Retinal pigment epithelial cell (primary cell): ENCODE measurements around the gene SEC61B.

Experiments
- DNase-seq: peaks from one replicate; pipeline ENCODE4 v3.0.0-alpha.2; 2010; ENCODE audit warnings: low read depth
- H3K4me3 ChIP-seq: 2 replicates; pipeline ENCODE4 v1.5.1; 2011; ENCODE audit warnings: mild to moderate bottlenecking, low read length, control low read depth, moderate library complexity
- TF ChIP-seq, protein P1 (sequence below): conservative IDR thresholded peaks from 2 replicates; pipeline ENCODE4 v1.5.1; 2011; ENCODE audit warnings: low read depth, low read length, control low read depth, inconsistent platforms

SEC61B gene

DNA sequence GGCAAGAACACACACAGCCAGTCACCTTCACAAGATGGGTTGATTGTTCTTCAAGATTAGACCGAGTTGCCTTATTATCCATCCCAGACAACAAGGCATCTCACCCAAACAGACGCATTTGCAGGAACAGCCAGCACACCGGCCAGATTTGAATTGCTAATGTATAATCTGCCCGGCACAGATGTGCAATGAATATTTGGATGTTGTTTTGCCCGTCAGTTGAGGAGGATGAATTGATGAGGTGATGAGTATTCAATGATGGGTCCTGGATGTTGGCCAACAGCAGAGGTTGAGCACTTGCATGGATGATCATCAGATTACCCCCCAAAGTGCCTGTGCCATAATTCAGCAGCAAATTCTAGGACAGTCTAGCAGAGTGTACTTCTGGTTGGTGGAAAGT is 20.5 kb upstream of the SEC61B start:
- TF ChIP-seq, protein P1, sequence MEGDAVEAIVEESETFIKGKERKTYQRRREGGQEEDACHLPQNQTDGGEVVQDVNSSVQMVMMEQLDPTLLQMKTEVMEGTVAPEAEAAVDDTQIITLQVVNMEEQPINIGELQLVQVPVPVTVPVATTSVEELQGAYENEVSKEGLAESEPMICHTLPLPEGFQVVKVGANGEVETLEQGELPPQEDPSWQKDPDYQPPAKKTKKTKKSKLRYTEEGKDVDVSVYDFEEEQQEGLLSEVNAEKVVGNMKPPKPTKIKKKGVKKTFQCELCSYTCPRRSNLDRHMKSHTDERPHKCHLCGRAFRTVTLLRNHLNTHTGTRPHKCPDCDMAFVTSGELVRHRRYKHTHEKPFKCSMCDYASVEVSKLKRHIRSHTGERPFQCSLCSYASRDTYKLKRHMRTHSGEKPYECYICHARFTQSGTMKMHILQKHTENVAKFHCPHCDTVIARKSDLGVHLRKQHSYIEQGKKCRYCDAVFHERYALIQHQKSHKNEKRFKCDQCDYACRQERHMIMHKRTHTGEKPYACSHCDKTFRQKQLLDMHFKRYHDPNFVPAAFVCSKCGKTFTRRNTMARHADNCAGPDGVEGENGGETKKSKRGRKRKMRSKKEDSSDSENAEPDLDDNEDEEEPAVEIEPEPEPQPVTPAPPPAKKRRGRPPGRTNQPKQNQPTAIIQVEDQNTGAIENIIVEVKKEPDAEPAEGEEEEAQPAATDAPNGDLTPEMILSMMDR = no peak
- H3K4me3 ChIP-seq = no peak overlapping the region
- DNase-seq = no peak

DNA sequence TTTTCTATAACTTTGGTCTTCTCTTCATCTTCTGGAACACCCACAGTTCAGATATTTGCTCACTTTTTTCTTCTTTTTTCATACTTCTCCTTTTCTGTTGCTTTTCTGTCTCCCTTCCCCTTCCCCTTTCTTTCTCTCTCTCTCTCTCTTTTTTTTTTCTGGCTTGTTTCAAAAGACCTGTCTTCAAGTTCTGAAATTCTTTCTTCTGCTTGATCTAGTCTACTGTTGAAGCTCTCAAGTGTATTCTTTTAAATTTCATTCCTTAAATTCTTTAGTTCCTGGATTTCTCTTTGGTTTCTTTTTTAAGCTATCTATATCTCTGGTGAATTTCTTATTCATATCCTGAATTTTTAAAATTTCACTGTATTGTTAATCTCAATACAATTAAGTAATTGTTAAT is 11.5 kb upstream of the SEC61B start:
- DNase-seq = no peak
- TF ChIP-seq, protein P1 = no peak
- H3K4me3 ChIP-seq = no peak overlapping the region

DNA sequence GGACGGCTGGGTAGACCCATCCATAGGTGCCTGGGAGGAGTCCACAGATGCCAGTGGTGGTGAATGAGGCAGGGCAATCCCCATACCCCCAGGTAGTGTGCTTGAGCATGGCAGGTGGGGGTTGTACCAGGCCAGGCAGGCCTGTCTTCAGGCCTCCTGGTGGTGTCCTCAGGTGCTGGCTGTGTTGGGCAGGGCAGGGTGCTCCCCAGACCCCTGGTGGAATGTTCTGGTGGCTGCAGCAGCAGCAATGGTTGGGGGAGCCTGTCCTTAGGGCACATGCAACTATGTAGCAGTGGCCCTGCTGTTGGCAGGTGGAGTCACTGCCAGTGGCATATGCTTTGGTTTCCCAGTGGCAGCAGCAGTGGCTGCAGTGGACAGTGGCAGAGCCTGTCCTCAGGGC is 10.3 kb upstream of the SEC61B start:
- H3K4me3 ChIP-seq = no peak overlapping the region
- TF ChIP-seq, protein P1 = no peak
- DNase-seq = no peak

DNA sequence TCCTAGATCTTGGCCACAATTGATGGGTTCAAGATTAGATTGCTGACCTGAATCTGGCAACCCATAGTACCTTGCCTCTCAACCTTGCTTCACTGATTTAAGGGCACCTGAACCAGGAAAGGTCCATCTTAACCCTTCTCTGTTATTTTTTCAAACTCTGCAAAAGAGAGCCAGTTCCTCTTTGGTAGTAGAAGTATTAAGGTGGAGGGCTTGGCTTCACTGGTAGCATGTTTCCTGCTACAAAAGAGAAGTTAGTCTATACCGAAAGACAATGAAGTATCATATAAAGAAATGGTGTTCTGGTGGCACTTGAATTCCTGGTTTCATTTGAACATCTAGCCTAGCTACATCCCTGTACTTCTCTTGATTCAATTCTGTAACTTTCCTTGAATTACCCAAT is 8.9 kb upstream of the SEC61B start:
- H3K4me3 ChIP-seq = no peak overlapping the region
- TF ChIP-seq, protein P1 = no peak
- DNase-seq = no peak

DNA sequence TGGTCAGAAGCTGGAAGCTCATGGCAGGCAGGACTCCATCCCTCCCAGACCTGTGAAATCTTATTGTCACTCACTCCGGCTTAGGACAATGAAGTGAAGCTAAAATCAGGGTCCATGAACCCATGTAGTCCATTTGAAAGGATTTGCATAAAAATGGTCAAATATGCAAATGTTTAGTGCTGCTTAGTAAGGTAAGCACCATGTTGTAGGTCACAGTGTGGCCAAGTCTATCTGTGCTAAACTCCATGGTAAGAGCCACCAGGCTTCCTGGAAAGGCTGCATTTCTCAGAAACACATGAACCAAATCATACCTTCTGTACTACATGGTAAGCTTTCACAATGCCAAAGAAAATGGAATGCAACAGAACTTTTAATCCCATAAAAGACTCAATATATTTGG is 6.0 kb upstream of the SEC61B start:
- no peak for DNase-seq
- H3K4me3 ChIP-seq = no peak overlapping the region
- TF ChIP-seq, protein P1 = no peak

DNA sequence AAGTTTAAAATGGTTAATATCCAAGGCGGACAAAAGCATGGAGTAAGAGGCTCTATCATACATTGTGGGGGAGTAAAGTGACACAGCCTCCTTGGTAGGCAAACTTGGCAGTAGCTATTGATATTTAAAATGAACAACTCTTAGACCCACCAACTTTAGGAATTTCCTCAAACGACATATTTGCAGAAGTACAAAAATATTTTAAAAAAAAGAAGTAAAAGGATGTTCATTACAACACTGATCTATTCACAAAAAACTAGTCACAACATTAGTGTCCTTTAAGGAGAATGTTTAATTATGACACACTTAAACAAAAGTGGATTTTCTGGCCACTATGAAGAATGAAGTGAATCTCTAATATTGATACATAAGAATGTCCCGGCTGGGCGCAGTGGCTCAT is 2.1 kb upstream of the SEC61B start:
- no peak overlapping the region for H3K4me3 ChIP-seq
- DNase-seq = no peak
- TF ChIP-seq, protein P1 = no peak

DNA sequence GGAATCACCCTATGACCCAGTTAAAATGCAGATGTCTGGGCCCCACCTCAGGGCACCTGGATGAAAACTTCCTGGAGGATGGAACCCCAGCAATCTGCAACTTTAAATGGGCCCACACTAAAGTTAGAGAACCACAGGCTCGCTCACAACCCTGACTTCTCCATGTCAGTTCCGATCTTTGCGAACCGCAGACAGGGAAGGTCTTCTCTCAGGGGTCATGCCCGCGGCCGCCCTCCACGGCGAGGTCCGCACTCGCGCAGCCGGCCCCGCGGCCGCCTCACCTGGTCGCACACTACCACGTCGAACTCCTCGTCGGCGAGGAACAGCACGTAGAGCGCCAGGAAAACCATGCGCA is 839 bp upstream of the SEC61B start:
- DNase-seq = no peak
- TF ChIP-seq, protein P1 = no peak
- peak overlapping the region; percentile 98 for H3K4me3 ChIP-seq
